ENCODE results near the gene CA10.

DNA sequence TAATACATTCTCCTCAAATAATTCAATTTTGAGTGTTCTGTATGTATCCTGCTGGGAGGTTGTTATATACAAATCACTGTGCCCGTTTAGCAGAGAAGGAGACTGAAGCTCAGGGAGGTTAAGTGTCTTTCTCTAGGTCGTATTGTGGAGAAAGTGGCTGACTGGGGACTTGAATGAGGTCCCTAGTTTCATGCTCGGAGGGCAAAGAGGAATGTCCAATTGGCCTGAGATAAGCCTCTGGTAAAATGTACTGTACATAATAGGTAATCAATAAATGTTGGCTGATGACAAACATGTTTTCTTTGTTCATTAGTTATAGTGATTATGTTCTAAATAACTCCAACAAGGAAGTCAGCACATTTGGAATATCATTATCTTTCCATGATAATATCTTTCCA lies 455.6 kb downstream of the CA10 start:
- no peak for TF ChIP-seq ZFP3 (CRISPR knock-in tag; IDR thresholded peaks at IDR 0.05)
- TF ChIP-seq ISL1 (CRISPR knock-in tag; IDR thresholded peaks at IDR 0.05) = no peak
